COR-L47 (cell line): Measurements from ENCODE around the gene EXOC3L1.

Source experiments
- DNase-seq: peaks from one replicate; lab custom pipeline; 2025; lab: John Stamatoyannopoulos, UW

EXOC3L1 gene

GRCh38 chr16:67190041-67190440 lies at the start of gene EXOC3L1:
Gene EXOC3L1 (minus strand): TSS chr16:67190136. CDS start chr16:67189676, 460 bp downstream.
- DNase-seq = no peak

GRCh38 chr16:67238806-67239470 lies 49.0 kb upstream of the EXOC3L1 start:
- DNase-seq = no peak

- DNase-seq = no peak
Observed at GRCh38 chr16:67238278-67238575, 48.3 kb upstream of the EXOC3L1 start.

GRCh38 chr16:67237396-67238277 lies 47.7 kb upstream of the EXOC3L1 start:
- DNase-seq = no peak

- DNase-seq = no peak
Observed at GRCh38 chr16:67236563-67237395, 46.8 kb upstream of the EXOC3L1 start.

GRCh38 chr16:67235816-67236562 lies 46.1 kb upstream of the EXOC3L1 start:
- no peak for DNase-seq

- no peak for DNase-seq
Observed at GRCh38 chr16:67234180-67234597, 44.3 kb upstream of the EXOC3L1 start.

GRCh38 chr16:67233596-67233995 lies 43.7 kb upstream of the EXOC3L1 start:
- no peak for DNase-seq

- no peak for DNase-seq
Observed at GRCh38 chr16:67230809-67231660, 41.1 kb upstream of the EXOC3L1 start.

- no peak for DNase-seq
Observed at GRCh38 chr16:67229906-67230808, 40.2 kb upstream of the EXOC3L1 start.

GRCh38 chr16:67228905-67229304 lies 39.0 kb upstream of the EXOC3L1 start:
- no peak for DNase-seq

GRCh38 chr16:67228034-67228785 lies 38.3 kb upstream of the EXOC3L1 start:
- DNase-seq = no peak

GRCh38 chr16:67227567-67227921 lies 37.6 kb upstream of the EXOC3L1 start:
- DNase-seq = no peak

- peak; percentile 97 for DNase-seq
Observed at GRCh38 chr16:67226804-67227566, 37.0 kb upstream of the EXOC3L1 start, which contains the start of gene TMEM208. Gene TMEM208 (plus strand): TSS chr16:67227130. CDS start chr16:67227219, 89 bp downstream.

GRCh38 chr16:67226295-67226803 lies 36.4 kb upstream of the EXOC3L1 start:
- DNase-seq = no peak

- DNase-seq = no peak
Observed at GRCh38 chr16:67223992-67224391, 34.1 kb upstream of the EXOC3L1 start.

GRCh38 chr16:67216612-67217490 lies 26.9 kb upstream of the EXOC3L1 start:
- DNase-seq = no peak
